Ovary (tissue), 9 donors: ENCODE measurements around the gene KIAA1217. TPM values are rescaled to one million over a fixed set of nuclear protein-coding genes. Genes with fewer than 3 reads are reported as not detected.

Experiments
- DNase-seq, 5 donors: peaks; one replicate each; pipeline ENCODE4 v3.0.0-alpha.2; 2019 to 2020
- H3K27ac ChIP-seq, 2 donors: fragments of 200-600 bp; one replicate each; pipeline versions ENCODE4 v1.5.1 to v1.8.0; 2019 to 2022
- H3K27me3 ChIP-seq: fragments of 200-600 bp; one replicate; pipeline ENCODE4 v1.8.0; 2022
- H3K36me3 ChIP-seq: fragments of 200-600 bp; sonication (generic); one replicate; pipeline ENCODE4 v1.5.1; 2019
- H3K4me1 ChIP-seq: one replicate; pipeline ENCODE4 v1.8.1; 2013; ENCODE audit warnings: mild to moderate bottlenecking, moderate library complexity; ENCODE audit not compliant: insufficient read depth
- H3K4me3 ChIP-seq: fragments of 200-600 bp; sonication (generic); one replicate; pipeline ENCODE4 v1.5.1; 2017
- H3K9me3 ChIP-seq, 2 donors: fragments of 200-600 bp in 1 of 2; sonication (generic) in 1 of 2; one replicate each; pipeline versions ENCODE4 v1.5.1 to v1.8.1; 2013 to 2019; ENCODE audit warnings: mild to moderate bottlenecking in 1 of 2, moderate library complexity in 1 of 2
- CTCF ChIP-seq, 3 donors: fragments of 450-650 bp in 2 of 3; fragments of 200-600 bp in 1 of 3; IDR thresholded peaks; one replicate each; pipeline versions ENCODE4 v1.5.1 to v1.8.0; 2016 to 2022; ENCODE audit warnings: antibody characterized with exemption in 3 of 3, mild to moderate bottlenecking in 1 of 3
- EP300 ChIP-seq: sonication (generic); formaldehyde crosslinking; IDR thresholded peaks from one replicate; pipeline ENCODE4 v1.6.1; 2017; ENCODE audit warnings: antibody characterized with exemption
- POLR2A ChIP-seq: fragments of 450-650 bp; IDR thresholded peaks from one replicate; pipeline ENCODE4 v1.6.1; 2017; ENCODE audit warnings: antibody characterized with exemption, mild to moderate bottlenecking, moderate library complexity
- WGBS, 3 donors: extraction: QIAGEN DNeasy Blood & Tissue Kit in 1 of 3; methylation state at CpG; one replicate each; pipeline versions ENCODE4 v1.1.5 to v1.1.7; 2013 to 2017; 5-methylcytosine and 5-hydroxymethylcytosine counted together
- intact Hi-C, 4 donors: fragments of 100-400 bp; cut with DNase I; formaldehyde crosslinking; loops; one replicate each; pipeline versions ENCODE4 v1.11.0 to v1.15.1; 2022 to 2023
- polyA plus RNA-seq, 2 donors: library from polyadenylated mRNA; stranded (reverse); fragments of 200-250 nt in 1 of 2; fragments of 350-450 nt in 1 of 2; fragmentation: Illumina TruSeq in 1 of 2; extraction: RNeasy Lipid Tissue Mini Kit (QIAGEN cat#74804) in 1 of 2; gene quantifications; one replicate each; pipeline ENCODE4 v1.2.3, GENCODE V29; 2013 to 2014
- total RNA-seq, 7 donors: library from RNA; depleted of rRNA in 2 of 7; stranded (reverse); fragments of >200 nt in 2 of 7; fragmentation: NEBNext Ultra II Directional in 3 of 7; extraction: Animal tissue kit (Norgen Biotek cat#: 25700) in 3 of 7; gene quantifications; one replicate each; pipeline versions ENCODE4 v1.1.0 to v1.2.4, GENCODE V29; 2016 to 2023
- donor health status: DM: no; HTN: no; CAD: no; lungs with moderate emphysema.
- donor health status: DM: no; HTN: no; CAD: no.
- donor health status: Bipolar disorder and iron deficiency.
- donor health status: DM: yes; HTN: yes; CAD: no.
- donor health status: DM: no; HTN: no; CAD: no.
- donor health status: DM: yes; HTN: yes; CAD: no.

The KIAA1217 gene
- total and polyA plus RNA-seq, 9 donors, result 7.2 to 47.1 (median 23.0) TPM

- H3K27me3 ChIP-seq, result no peaks in the 10 kb centered on the region
- no peak for DNase-seq
- no peak overlapping the region for H3K4me3 ChIP-seq
- intact Hi-C loops, result no loop called here
- no peaks in the 10 kb centered on the region for H3K36me3 ChIP-seq
- TF ChIP-seq POLR2A, result no peak
- TF ChIP-seq CTCF (IDR thresholded peaks at IDR 0.05), result no peak
- TF ChIP-seq EP300, result no peak
- WGBS, 3 donors, result 72 to 85% (median 74%) methylated on average over 4 of the region's 4 CpGs
- no peaks in the 10 kb centered on the region for H3K9me3 ChIP-seq
- peaks cover 7% of the 10 kb centered on the region for H3K4me1 ChIP-seq
- no peak overlapping the region for H3K27ac ChIP-seq
These were observed 247.4 kb downstream of the KIAA1217 start for GRCh38 chr10:24456322-24456721.

- no peak for DNase-seq
- no peaks in the 10 kb centered on the region for H3K27me3 ChIP-seq
- no peaks in the 10 kb centered on the region for H3K9me3 ChIP-seq
- H3K4me1 ChIP-seq, result peaks cover 3% of the 10 kb centered on the region
- TF ChIP-seq CTCF (IDR thresholded peaks at IDR 0.05) (no peak), POLR2A (no peak), EP300 (no peak)
- 83 to 89% (median 87%) methylated on average over 7 of the region's 7 CpGs for WGBS, 3 donors
- H3K36me3 ChIP-seq, result no peaks in the 10 kb centered on the region
- H3K27ac ChIP-seq, result no peak overlapping the region
- intact Hi-C loops, result no loop called here
- no peak overlapping the region for H3K4me3 ChIP-seq
These were observed 248.9 kb downstream of the KIAA1217 start for GRCh38 chr10:24457661-24458318.

GRCh38 chr10:24459836-24460235, 250.9 kb downstream of the KIAA1217 start:
- H3K9me3 ChIP-seq, result no peaks in the 10 kb centered on the region
- H3K27ac ChIP-seq, result no peak overlapping the region
- intact Hi-C loops, result no loop called here

GRCh38 chr10:24462291-24462813, 253.4 kb downstream of the KIAA1217 start:
- H3K27ac ChIP-seq, result no peak overlapping the region
- intact Hi-C loops, result no loop called here
- TF ChIP-seq EP300, result no peak
- no peak for TF ChIP-seq POLR2A
- no peak for TF ChIP-seq CTCF (IDR thresholded peaks at IDR 0.05)
- 52 to 61% (median 56%) methylated on average over 7 of the region's 7 CpGs for WGBS, 3 donors
- no peaks in the 10 kb centered on the region for H3K36me3 ChIP-seq
- no peak overlapping the region for H3K4me3 ChIP-seq
- H3K9me3 ChIP-seq, result no peaks in the 10 kb centered on the region
- peaks cover 6% of the 10 kb centered on the region for H3K4me1 ChIP-seq
- H3K27me3 ChIP-seq, result no peaks in the 10 kb centered on the region
- DNase-seq, result no peak

More at GRCh38 chr10:24459836-24460235, 250.9 kb downstream of the KIAA1217 start:
- Histone ChIP-seq H3K27me3 (no peaks in the 10 kb centered on the region), H3K4me1 (peaks cover 3% of the 10 kb centered on the region), H3K36me3 (no peaks in the 10 kb centered on the region), H3K4me3 (no peak overlapping the region)
- TF ChIP-seq EP300 (no peak), POLR2A (no peak), CTCF (IDR thresholded peaks at IDR 0.05) (no peak)
- WGBS, 3 donors, result 75 to 91% (median 87%) methylated on average over 3 of the region's 3 CpGs
- no peak for DNase-seq
